ENCODE results near the gene ZNF436. TPM values are rescaled to one million over a fixed set of nuclear protein-coding genes. Genes with fewer than 3 reads are reported as not detected.
"Not testable (repeated sequence)": the region's sequence is repeated elsewhere in the genome, so short reads cannot be mapped to it uniquely, and the experiment has no call there.

Gene ZNF436
- total and polyA plus RNA-seq, 7 experiments from 2014 or later: 2.9 to 11.7 (median 5.1) TPM

- ATAC-seq (no peak), DNase-seq (no peak)
- Mint-ChIP-seq H3K27ac (no peak overlapping the region), H3K9me3 (no peaks in the 10 kb centered on the region), H3K36me3 (peaks cover 0 to 28% (median 7%) of the 10 kb centered on the region in 5 donors), H3K27me3 (no peaks in the 10 kb centered on the region), H3K4me3 (no peak overlapping the region), H3K4me1 (peaks cover 0 to 4% (median 0%) of the 10 kb centered on the region in 7 donors)
- Histone ChIP-seq H3K27me3 (ENCODE audit: control insufficient read depth in 2 of 2, insufficient read depth in 2 of 2, low read length in 2 of 2) (no peaks in the 10 kb centered on the region), H3K4me3 (ENCODE audit: low read length) (no peak overlapping the region), H3K4me1 (ENCODE audit: control insufficient read depth in 2 of 2, insufficient read depth in 2 of 2, low read length in 2 of 2) (no peaks in the 10 kb centered on the region), H3K9me3 (ENCODE audit: control insufficient read depth in 2 of 3, low read length in 3 of 3) (no peaks in the 10 kb centered on the region), H3K36me3 (ENCODE audit: control insufficient read depth in 2 of 3, insufficient read depth in 3 of 3, low read length in 3 of 3) (peaks cover 0 to 52% (median 0%) of the 10 kb centered on the region in 3 experiments), H3K27ac (ENCODE audit: low read depth, low read length) (no peak overlapping the region)
- intact Hi-C loops (cut with micrococcal nuclease): no loop called here
- ChIA-PET CTCF (interaction anchor here (0.6 kb wide), 1 partner anchor 40 kb away, joined by 5 read pairs; no protein-coding TSS in a partner anchor), POLR2A (interaction anchor here (0.6 kb wide), 1 partner anchor 44 kb away, joined by 3 read pairs; no protein-coding TSS in a partner anchor)
These were observed 15.5 kb upstream of the ZNF436 start for GRCh38 chr1:23385119-23385621.

- Mint-ChIP-seq H3K4me1 (peaks cover 0 to 4% (median 0%) of the 10 kb centered on the region in 7 donors), H3K27ac (peak overlapping the region in 2 of 9 donors; percentile 45 to 82), H3K9me3 (no peaks in the 10 kb centered on the region), H3K27me3 (no peaks in the 10 kb centered on the region), H3K4me3 (no peak overlapping the region), H3K36me3 (peaks cover 0 to 28% (median 7%) of the 10 kb centered on the region in 5 donors)
- Histone ChIP-seq H3K4me3 (ENCODE audit: low read length) (no peak overlapping the region), H3K27me3 (ENCODE audit: control insufficient read depth in 2 of 2, insufficient read depth in 2 of 2, low read length in 2 of 2) (no peaks in the 10 kb centered on the region), H3K9me3 (ENCODE audit: control insufficient read depth in 2 of 3, low read length in 3 of 3) (no peaks in the 10 kb centered on the region), H3K4me1 (ENCODE audit: control insufficient read depth in 2 of 2, insufficient read depth in 2 of 2, low read length in 2 of 2) (no peaks in the 10 kb centered on the region), H3K36me3 (ENCODE audit: control insufficient read depth in 2 of 3, insufficient read depth in 3 of 3, low read length in 3 of 3) (peaks cover 0 to 52% (median 0%) of the 10 kb centered on the region in 3 experiments), H3K27ac (ENCODE audit: low read depth, low read length) (no peak overlapping the region)
- ATAC-seq (no peak), DNase-seq (no peak)
- ChIA-PET POLR2A (interaction anchor here (0.6 kb wide), 2 partner anchors 43 to 265 kb away, joined by 3 to 4 read pairs; no protein-coding TSS in a partner anchor), CTCF (no interaction called here)
- intact Hi-C loops (cut with micrococcal nuclease): loop anchor here in 1 of 2 donors (5.0 kb wide), 1 partner anchor 42 kb away; the partner anchor contains the start of gene HNRNPR
These were observed 14.8 kb upstream of the ZNF436 start for GRCh38 chr1:23384312-23385058.

GRCh38 chr1:23383577-23384311 lies 14.1 kb upstream of the ZNF436 start:
- no peak overlapping the region for H3K4me3 ChIP-seq (ENCODE audit: low read length)
- H3K27me3 Mint-ChIP-seq: no peaks in the 10 kb centered on the region
- CTCF ChIA-PET: no interaction called here

GRCh38 chr1:23381233-23381885 lies 11.7 kb upstream of the ZNF436 start:
- ChIA-PET CTCF (no interaction called here), POLR2A (no interaction called here)
- Mint-ChIP-seq H3K4me1 (peaks cover 0 to 2% (median 0%) of the 10 kb centered on the region in 7 donors), H3K27me3 (no peaks in the 10 kb centered on the region), H3K36me3 (peaks cover 0 to 23% (median 7%) of the 10 kb centered on the region in 5 donors), H3K9me3 (no peaks in the 10 kb centered on the region), H3K4me3 (no peak overlapping the region), H3K27ac (peak overlapping the region in 4 of 9 donors; percentile 25 to 64 (median 36))
- no peak for ATAC-seq
- H3K4me3 ChIP-seq (ENCODE audit: low read length): no peak overlapping the region
- H3K9me3 ChIP-seq (ENCODE audit: control insufficient read depth in 2 of 3, low read length in 3 of 3): no peaks in the 10 kb centered on the region
- H3K27ac ChIP-seq (ENCODE audit: low read depth, low read length): no peak overlapping the region
- no peaks in the 10 kb centered on the region for H3K27me3 ChIP-seq (ENCODE audit: control insufficient read depth in 2 of 2, insufficient read depth in 2 of 2, low read length in 2 of 2)
- H3K36me3 ChIP-seq (ENCODE audit: control insufficient read depth in 2 of 3, insufficient read depth in 3 of 3, low read length in 3 of 3): peaks cover 0 to 44% (median 0%) of the 10 kb centered on the region in 3 experiments
- intact Hi-C loops (cut with micrococcal nuclease): loop anchor here in 1 of 2 donors (5.0 kb wide), 1 partner anchor 39 kb away; the partner anchor contains the start of gene HNRNPR
- H3K4me1 ChIP-seq (ENCODE audit: control insufficient read depth in 2 of 2, insufficient read depth in 2 of 2, low read length in 2 of 2): no peaks in the 10 kb centered on the region
- no peak for DNase-seq

More at GRCh38 chr1:23383577-23384311, 14.1 kb upstream of the ZNF436 start:
- H3K9me3 ChIP-seq (ENCODE audit: control insufficient read depth in 2 of 3, low read length in 3 of 3): no peaks in the 10 kb centered on the region
- no peaks in the 10 kb centered on the region for H3K27me3 ChIP-seq (ENCODE audit: control insufficient read depth in 2 of 2, insufficient read depth in 2 of 2, low read length in 2 of 2)
- ATAC-seq: no peak
- no peak overlapping the region for H3K27ac ChIP-seq (ENCODE audit: low read depth, low read length)
- POLR2A ChIA-PET: interaction anchor here (0.6 kb wide), 1 partner anchor 264 kb away, joined by 4 read pairs; no protein-coding TSS in a partner anchor
- H3K36me3 ChIP-seq (ENCODE audit: control insufficient read depth in 2 of 3, insufficient read depth in 3 of 3, low read length in 3 of 3): peaks cover 0 to 52% (median 0%) of the 10 kb centered on the region in 3 experiments
- Mint-ChIP-seq H3K4me3 (no peak overlapping the region), H3K9me3 (no peaks in the 10 kb centered on the region), H3K27ac (peak overlapping the region in 2 of 9 donors; percentile 45 to 82), H3K4me1 (peaks cover 0 to 4% (median 0%) of the 10 kb centered on the region in 7 donors), H3K36me3 (peaks cover 0 to 28% (median 7%) of the 10 kb centered on the region in 5 donors)
- no peaks in the 10 kb centered on the region for H3K4me1 ChIP-seq (ENCODE audit: control insufficient read depth in 2 of 2, insufficient read depth in 2 of 2, low read length in 2 of 2)
- no peak for DNase-seq
- intact Hi-C loops (cut with micrococcal nuclease): loop anchor here in 1 of 2 donors (5.0 kb wide), 1 partner anchor 41 kb away; the partner anchor contains the start of gene HNRNPR

- Mint-ChIP-seq H3K27me3 (no peaks in the 10 kb centered on the region), H3K9me3 (no peaks in the 10 kb centered on the region), H3K27ac (peak overlapping the region in 2 of 9 donors; percentile 29 to 45), H3K36me3 (peaks cover 0 to 23% (median 7%) of the 10 kb centered on the region in 5 donors), H3K4me3 (no peak overlapping the region), H3K4me1 (peaks cover 0 to 2% (median 0%) of the 10 kb centered on the region in 7 donors)
- POLR2A ChIA-PET: no interaction called here
- H3K36me3 ChIP-seq (ENCODE audit: control insufficient read depth in 2 of 3, insufficient read depth in 3 of 3, low read length in 3 of 3): peaks cover 0 to 40% (median 0%) of the 10 kb centered on the region in 3 experiments
- no peaks in the 10 kb centered on the region for H3K4me1 ChIP-seq (ENCODE audit: control insufficient read depth in 2 of 2, insufficient read depth in 2 of 2, low read length in 2 of 2)
- no peak for DNase-seq
- H3K9me3 ChIP-seq (ENCODE audit: control insufficient read depth in 2 of 3, low read length in 3 of 3): no peaks in the 10 kb centered on the region
- no peak overlapping the region for H3K27ac ChIP-seq (ENCODE audit: low read depth, low read length)
- H3K27me3 ChIP-seq (ENCODE audit: control insufficient read depth in 2 of 2, insufficient read depth in 2 of 2, low read length in 2 of 2): no peaks in the 10 kb centered on the region
- H3K4me3 ChIP-seq (ENCODE audit: low read length): no peak overlapping the region
- CTCF ChIA-PET: no interaction called here
- ATAC-seq: no peak
- intact Hi-C loops (cut with micrococcal nuclease): loop anchor here in 1 of 2 donors (5.0 kb wide), 1 partner anchor 38 kb away; the partner anchor contains the start of gene HNRNPR
These were observed 11.1 kb upstream of the ZNF436 start for GRCh38 chr1:23380719-23381118.

GRCh38 chr1:23380236-23380635 lies 10.6 kb upstream of the ZNF436 start:
- Mint-ChIP-seq H3K36me3 (peaks cover 0 to 23% (median 7%) of the 10 kb centered on the region in 5 donors), H3K27ac (peak overlapping the region in 1 of 9 donors; percentile 71)
- H3K4me3 ChIP-seq (ENCODE audit: low read length); H3K4me3 Mint-ChIP-seq; H3K4me1 ChIP-seq (ENCODE audit: control insufficient read depth in 2 of 2, insufficient read depth in 2 of 2, low read length in 2 of 2); CTCF ChIA-PET; H3K27me3 Mint-ChIP-seq; H3K4me1 Mint-ChIP-seq; POLR2A ChIA-PET; H3K27me3 ChIP-seq (ENCODE audit: control insufficient read depth in 2 of 2, insufficient read depth in 2 of 2, low read length in 2 of 2); ATAC-seq; DNase-seq; H3K9me3 Mint-ChIP-seq; H3K9me3 ChIP-seq (ENCODE audit: control insufficient read depth in 2 of 3, low read length in 3 of 3); H3K27ac ChIP-seq (ENCODE audit: low read depth, low read length): not testable (repeated sequence)
- intact Hi-C loops (cut with micrococcal nuclease): loop anchor here in 1 of 2 donors (5.0 kb wide), 1 partner anchor 38 kb away; the partner anchor contains the start of gene HNRNPR
- peaks cover 0 to 35% (median 0%) of the 10 kb centered on the region in 3 experiments for H3K36me3 ChIP-seq (ENCODE audit: control insufficient read depth in 2 of 3, insufficient read depth in 3 of 3, low read length in 3 of 3)
